Left cardiac atrium (tissue), 4 donors: ENCODE measurements around the gene MAGI2. TPM values are rescaled to one million over a fixed set of nuclear protein-coding genes. Genes with fewer than 3 reads are reported as not detected.

Experiments used
- ATAC-seq, 2 donors: fragments of 200-7000 bp; cut with Tn5 transposase; one replicate each; pipeline ENCODE4 v1.9.1; 2020; ENCODE audit warnings: mild to moderate bottlenecking in 2 of 2, moderate library complexity in 2 of 2
- DNase-seq: peaks from one replicate; pipeline ENCODE4 v3.0.0-alpha.2; 2020
- intact Hi-C, 2 donors: fragments of 100-400 bp; cut with DNase I; formaldehyde crosslinking; loops; one replicate each; pipeline versions ENCODE4 v1.14.1 to v1.15.1; 2022 to 2023
- total RNA-seq, 2 donors: library from RNA; stranded (reverse); fragmentation: NEBNext Ultra II Directional; extraction: Animal tissue kit (Norgen Biotek cat#: 25700); gene quantifications; one replicate each; pipeline ENCODE4 v1.2.1, GENCODE V29; 2021
- donor health status: DM: no; HTN: yes; CAD: no.
- donor health status: DM: no; HTN: yes; CAD: no; lungs with severe emphysema.
- donor health status: DM: yes; HTN: yes; CAD: no.
- donor health status: Dilated cardiomyopathy.

MAGI2 gene
- total RNA-seq, 2 donors from 2014 or later, result 7.2 to 8.7 TPM

DNA sequence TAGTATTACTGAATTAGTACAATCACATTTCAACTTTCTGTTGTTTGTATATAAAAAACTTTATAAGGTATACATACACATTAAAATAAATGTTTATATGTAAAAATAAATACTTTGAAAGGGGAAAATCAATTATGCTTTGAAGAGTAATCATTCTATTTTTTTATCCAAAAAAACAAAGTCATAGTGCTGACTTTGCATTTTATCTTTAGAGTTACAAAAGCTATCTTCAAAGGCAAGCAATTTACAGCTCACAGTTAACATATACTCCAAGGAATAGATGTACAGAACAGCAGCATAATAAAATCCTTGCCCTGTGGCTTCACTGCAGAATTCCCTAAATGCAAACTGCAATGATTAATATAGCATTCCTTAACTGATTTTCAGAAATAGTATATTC, 53.2 kb downstream of the MAGI2 start:
- intact Hi-C loops, result no loop called here
- ATAC-seq (no peak), DNase-seq (no peak)

DNA sequence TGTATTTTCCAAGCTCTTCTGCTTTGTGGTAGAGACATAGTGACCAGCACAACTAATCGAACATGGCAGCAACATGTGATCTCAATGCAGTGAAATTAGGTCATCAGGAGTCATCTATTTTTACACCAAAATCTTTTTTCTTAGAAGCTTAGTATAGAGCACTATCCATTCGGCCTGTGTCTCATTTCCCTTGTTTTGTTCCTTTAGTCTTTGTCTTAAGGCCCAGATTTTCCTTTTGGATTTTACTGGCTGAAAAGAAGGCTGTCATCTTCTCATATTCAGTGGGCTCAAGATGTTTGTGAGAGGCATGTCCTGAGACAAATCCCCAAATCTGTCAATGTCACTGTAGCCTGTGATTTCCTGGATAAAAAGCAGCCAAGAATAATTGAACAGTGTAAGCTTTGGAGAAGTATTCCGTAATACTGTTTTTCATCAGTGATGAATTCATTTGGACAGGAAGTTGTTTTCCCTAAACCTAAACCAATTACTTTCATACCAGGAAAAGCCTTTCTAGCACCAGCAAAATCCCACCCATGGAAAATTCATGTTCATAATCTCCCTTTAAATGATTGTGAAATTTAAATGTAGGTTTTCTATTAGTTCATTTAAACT, 55.2 kb downstream of the MAGI2 start:
- DNase-seq, result no peak
- intact Hi-C loops, result no loop called here
- ATAC-seq, result no peak

DNA sequence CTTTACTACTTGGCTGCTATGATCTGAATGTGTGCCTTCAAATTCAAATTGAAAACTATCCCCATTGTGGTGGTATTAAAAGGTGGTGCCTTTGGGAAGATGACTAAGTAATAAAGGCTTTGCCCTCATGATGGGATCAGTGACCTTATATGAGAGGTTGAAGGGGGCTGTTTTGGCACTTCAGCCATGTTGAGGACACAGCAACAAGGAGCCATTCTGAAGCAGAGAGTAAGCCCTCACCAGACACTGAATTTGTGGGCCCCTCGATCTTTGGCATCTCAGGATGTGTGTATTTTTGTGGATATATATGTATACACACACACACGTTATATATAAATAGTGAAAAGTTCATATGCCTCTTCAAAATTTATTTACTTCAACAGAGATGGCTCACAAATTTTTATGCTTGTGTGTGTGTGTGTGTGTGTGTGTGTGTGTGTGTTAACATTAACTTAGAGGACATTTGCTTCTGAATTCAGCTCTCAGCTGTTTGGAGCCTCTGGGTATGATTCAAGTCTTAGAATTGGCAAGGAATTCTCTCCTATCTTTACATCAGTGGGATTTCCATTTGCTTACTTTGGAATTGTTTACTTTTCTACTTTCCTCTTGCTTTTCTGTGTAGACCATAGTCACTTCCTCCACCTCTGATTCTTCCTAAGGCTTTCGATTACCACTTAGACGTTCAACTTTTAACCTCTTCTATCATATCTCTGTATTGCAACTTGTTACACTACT, 66.6 kb downstream of the MAGI2 start:
- DNase-seq (no peak), ATAC-seq (no peak)
- intact Hi-C loops, result no loop called here

DNA sequence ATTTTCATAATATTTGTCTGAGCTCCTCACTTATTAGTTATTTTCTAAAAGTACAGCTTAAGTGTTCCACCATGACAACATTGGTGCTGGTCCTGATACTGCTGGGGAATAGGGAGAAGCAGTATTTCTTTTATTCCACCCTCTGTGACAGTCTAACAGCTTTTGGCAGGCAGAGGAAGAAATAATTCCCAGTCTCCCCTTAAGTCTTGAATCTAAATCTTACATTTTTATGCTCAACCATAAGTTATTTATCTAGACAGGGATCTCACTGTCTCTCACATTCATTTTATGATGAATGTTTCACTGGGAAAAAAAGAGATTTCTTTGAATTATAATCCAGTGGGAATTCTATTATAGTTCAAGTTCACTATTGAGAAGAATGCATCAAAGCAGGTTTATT, 71.5 kb downstream of the MAGI2 start:
- intact Hi-C loops, result no loop called here
- ATAC-seq (no peak), DNase-seq (no peak)

DNA sequence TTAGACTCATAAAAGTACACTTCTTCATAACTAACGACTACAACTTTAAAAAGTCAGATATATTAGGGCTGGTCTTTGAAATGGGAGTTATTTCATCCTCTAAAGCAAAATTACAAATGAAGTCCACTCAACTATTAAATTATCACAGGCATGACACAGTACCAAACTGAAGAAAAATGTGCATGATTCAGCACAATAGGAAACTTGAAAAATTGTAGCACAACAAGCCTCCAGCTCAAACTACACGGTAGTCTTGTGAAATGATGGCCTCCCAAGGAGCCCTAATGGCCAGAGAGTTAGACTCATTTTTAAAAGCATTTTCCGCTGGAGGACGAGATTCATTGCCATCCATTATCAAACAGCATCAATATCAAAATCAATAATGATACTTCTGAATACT, 76.4 kb downstream of the MAGI2 start:
- intact Hi-C loops, result no loop called here
- ATAC-seq (no peak), DNase-seq (no peak)

DNA sequence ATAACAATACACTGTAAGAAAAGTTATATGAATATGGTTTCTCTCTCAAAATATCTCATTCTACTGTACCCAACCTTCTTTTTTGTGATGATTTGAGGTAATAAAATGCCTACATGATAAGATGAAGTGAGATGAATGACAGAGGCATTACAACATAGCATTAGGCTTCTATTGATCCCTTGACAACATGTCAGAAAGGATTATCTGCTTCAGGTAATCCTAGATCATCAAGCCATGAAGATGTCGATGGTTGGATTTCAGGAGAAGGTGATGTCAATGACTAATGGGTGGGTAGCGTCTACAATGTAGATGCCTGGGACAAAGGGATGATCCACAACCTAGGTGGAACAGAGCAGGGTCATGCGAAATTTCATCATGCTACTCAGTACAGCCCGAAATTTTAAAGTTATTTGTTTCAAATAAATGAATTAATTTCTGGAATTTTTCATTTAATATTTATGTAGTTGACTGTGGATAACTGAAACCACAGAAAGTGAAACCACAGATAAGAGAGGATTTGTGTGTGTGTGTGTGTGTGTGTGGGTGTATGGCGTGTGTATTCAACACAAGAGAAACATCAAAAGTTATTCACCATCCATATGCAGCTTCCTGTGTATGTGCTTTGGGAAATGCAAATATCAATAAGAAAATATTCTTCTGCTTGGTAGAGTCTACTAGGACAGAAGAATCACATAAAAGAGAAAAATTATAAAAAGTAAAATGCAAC, 77.0 kb downstream of the MAGI2 start:
- DNase-seq (no peak), ATAC-seq (no peak)
- intact Hi-C loops, result no loop called here

DNA sequence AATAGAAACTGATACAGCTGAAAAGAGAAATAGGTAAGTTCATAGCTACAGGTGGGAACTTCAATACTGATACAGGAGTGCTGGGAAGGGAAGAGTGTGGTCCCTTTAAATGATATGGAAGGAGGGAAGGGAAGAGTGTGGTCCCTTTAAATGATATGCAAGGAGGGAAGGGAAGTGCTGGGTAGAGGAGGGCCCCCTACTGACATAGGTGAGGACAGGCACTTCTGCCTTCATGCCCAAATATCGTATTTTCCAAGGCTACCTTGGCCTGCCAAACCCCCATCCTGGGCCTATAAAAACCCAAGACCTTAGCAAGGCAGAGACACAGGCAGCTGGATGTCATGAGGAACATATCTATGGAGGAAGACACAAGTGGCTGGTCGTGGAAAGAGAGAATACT, 92.3 kb downstream of the MAGI2 start:
- DNase-seq (no peak), ATAC-seq (no peak)
- intact Hi-C loops, result no loop called here

DNA sequence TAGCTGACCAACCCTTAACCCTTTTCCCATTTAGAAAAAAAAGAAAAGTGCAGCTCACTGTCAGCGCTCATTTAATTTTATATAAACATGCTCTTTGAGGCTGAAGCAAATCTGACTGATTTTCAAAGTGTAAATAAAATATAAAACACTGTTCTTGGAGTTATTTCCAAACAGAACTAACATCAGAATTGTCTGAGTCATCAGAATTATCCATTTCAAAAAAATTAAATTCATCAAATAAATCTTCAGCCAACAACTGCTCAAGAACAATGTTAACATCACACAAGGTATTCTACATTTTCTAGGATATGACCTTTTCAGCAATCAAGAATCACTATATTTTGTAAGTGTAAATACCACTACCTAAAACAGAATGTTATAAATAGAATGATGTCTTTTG, 93.6 kb downstream of the MAGI2 start:
- ATAC-seq, result no peak
- intact Hi-C loops, result no loop called here
- DNase-seq, result no peak

DNA sequence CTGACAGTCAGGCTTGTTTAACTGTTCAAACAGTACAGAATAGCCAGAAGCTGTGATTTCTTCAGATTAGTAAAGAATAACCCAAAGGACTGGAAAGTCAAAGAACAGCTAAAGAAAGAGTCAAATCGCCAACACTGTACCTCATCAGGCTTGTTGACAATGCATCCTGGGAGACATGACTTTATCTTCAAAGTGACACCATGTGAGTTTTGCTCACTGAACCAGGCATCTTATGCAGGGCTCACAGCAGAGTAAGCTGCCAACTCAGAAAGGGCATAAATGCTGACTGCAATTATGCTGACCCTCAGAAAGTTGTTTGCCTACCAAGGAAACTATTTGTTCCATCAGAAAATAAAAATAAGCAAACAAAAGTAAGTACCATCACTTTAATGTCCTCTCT, 96.4 kb downstream of the MAGI2 start:
- peak in 1 of 2 donors; percentile 43 for ATAC-seq
- intact Hi-C loops, result no loop called here
- DNase-seq, result no peak

DNA sequence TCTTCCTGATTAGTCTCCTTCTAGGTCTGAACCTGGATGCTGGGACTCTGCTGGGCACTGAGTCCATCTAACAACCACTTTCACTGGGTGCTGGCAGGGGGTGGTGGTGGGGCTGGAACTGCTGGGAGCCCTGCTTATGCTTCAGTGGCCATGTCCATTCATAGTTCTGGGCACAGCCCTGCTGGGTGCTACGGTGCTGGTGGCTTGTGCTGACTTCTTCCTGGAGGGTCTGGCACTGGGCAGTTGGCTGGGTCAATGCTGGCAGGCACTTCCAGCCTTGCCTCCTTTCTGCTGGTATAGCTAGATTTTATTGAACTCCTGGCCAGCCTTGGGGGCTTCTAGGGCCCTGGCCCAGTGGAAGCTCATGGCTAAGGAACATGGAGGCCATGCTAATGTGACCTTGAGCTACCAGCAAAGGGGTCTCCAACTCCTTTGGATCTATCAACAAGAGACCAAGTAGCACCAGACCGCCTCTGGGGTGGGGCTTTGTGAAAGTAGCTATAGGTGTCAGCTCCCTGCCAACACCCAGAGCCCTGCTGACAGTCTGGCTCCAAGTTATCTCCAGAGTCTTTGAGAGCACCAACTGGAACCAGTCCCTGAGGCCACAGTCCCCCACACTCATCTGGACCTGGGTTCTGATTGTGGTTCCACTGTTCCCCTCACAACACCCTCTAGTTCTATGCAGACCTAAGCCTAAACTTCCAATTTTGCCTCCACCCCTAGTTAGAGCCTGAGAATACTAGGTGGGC, 99.6 kb downstream of the MAGI2 start:
- intact Hi-C loops, result no loop called here
- DNase-seq, result no peak
- no peak for ATAC-seq

DNA sequence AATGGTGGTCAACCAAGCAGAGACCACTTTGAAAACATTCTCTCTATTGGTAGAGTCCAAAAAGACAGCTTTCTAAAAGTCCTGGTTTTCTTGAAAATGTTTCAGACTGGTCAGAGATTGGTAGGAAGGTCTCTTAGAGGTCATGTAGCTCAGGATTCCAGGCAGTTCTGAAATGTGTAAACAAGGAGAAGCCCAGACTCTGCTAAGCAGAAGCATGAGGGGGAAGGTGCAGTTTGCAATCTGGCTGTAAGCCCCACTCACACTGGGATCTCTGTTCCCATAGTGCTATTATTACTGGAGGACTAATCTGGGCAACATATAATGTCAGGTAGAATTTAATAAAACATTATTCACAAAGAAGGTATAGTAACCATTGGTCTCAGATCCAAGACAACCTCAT, 101.1 kb downstream of the MAGI2 start:
- DNase-seq, result no peak
- intact Hi-C loops, result no loop called here
- no peak for ATAC-seq

DNA sequence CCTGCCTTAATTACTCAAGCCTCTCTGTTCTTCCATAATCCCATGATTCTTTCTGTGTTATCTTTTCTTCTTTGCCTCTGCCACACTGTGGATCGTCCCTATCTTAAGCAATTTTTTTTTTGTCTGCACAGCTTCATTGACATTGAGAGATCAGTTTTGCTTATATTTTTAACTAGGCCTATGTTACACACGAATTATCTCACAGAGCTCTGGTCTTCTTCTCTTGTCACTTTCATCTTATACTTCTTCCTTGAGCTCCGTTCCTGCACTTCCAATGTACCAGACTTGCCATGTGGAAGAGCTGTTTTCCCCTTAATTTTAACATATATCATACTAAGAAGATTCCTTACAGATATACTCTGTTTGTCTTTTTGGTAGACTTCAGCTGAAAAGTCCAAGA, 106.1 kb downstream of the MAGI2 start:
- no peak for ATAC-seq
- intact Hi-C loops, result no loop called here

DNA sequence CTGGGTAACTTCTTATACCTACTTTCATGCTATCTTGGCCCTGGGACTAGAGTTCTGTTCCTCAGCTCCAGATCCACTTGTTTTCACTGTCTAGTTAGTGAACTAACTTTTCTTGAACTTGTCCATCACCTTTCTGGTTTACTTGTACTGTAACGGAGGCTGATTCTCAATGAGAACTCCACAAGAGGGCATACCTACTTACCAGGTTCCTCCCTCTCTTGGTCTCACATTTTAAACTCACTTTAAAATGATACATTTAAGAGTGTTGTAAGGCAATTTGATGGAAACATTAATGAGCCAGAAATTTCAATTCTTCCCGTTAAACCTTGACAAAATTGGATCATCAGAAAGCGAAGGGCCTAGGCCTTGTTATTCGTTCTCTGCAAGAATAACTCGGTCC, 111.6 kb downstream of the MAGI2 start:
- intact Hi-C loops, result no loop called here
- no peak for ATAC-seq

More for the DNA sequence above, 106.1 kb downstream of the MAGI2 start:
- no peak for DNase-seq

DNA sequence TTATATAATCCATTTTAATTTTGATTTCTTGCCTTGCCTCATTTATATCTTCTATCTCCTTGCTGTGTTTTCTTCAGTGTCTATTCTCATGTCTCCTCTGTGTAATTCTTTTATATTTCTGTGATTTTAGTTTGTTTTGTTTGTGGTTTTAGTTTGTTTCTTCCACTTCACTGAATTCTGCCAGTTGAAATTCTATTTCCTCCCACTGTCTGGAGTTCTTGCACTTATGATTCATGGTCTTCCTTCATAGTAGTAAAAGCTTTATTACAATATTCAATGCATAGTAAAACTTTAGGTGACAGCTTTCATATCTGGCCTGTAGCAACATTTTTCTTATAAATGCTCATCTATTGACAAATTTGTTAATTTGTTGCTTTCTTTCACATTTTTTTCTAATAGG, 113.3 kb downstream of the MAGI2 start:
- no peak for ATAC-seq
- intact Hi-C loops, result no loop called here
- no peak for DNase-seq

More for the DNA sequence above, 111.6 kb downstream of the MAGI2 start:
- DNase-seq, result no peak

DNA sequence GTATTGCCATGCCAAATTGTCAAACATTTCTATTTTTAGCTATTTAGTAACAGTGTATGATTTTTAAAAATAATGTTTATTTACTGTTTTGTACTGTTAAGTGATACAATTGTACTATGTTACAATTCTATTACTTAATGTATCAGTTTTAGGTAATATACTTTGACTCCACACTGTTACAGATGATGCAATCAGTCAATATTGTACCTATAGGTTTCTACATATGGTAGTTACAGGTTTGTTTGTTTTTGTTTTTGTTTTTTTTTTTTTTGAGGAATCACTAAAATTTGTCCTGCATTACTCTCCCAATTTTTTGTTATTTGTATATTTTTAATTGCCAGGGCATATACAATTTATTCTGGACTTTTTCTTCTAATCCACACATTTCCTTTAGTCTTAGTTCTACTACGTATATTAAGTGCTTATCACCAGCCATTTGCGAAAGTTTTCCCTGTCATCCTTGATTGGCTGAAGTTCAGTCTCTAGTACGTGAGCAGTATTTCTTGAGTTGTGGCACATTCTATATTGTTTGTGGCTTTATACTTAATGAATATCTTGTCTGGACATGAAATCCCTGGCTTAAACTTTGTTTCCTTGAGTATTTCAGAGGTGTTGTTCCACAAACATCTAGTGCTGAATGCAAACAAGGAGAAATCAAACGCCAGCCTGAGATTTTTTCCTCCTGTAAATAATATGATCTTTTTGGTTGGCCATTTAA, 114.1 kb downstream of the MAGI2 start:
- DNase-seq (no peak), ATAC-seq (no peak)
- intact Hi-C loops, result no loop called here

DNA sequence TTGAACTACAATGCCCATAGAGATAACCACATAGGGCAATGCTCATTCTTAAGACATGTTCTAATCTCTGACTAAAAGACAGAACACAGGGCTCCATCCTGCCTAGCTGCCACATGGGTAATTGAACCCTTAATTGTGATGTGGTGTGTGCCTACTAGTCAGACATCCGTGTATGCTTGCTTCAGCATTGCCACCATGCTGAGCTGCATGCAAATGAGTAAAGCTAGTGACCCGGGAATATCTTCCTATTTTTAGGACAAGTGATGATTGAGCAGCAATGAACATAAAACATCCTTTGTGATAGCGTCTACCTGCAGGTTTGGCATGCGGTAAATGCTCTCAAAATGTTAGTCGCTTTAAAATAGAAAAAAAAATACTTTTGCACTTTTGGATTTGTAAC, 115.8 kb downstream of the MAGI2 start:
- no peak for DNase-seq
- intact Hi-C loops, result no loop called here
- ATAC-seq, result peak in 1 of 2 donors; percentile 38

DNA sequence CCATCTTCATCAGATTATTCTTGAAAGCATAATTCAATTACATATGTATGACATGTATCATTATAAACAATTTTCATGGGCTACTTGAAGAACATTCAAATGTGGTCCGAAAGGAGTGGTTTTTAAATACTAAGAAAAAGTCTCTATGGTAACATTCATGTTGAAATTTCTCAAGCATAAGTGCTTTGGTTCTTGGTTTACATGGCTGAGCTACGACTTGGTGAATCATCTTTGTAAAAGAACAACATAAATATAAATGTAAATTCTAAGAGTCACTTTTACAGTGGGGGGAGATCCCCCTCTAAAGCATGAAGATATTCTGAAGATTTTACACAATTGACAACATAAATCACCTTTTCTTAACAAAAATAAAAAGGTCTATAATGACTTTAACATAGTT, 118.6 kb downstream of the MAGI2 start:
- no peak for ATAC-seq
- no peak for DNase-seq
- intact Hi-C loops, result no loop called here

DNA sequence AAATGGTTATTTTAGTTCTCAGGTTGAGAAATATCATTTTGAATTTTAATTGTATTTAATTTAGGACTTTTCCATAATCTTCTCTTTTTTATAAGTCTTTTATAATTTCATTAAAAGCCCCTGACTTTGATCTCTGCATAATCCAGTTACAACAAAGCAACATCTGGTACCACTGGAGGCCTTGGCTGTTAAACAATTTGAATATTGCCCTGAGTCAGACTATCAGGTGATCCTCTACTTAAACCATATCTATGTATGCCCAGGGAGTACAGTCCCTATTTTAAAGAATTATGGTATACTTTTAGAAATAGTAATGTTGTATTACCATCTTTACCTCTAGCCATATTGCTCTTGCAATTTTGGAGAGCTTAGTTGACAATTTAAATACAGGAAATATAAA, 119.1 kb downstream of the MAGI2 start:
- intact Hi-C loops, result no loop called here
- ATAC-seq, result no peak
- DNase-seq, result no peak

DNA sequence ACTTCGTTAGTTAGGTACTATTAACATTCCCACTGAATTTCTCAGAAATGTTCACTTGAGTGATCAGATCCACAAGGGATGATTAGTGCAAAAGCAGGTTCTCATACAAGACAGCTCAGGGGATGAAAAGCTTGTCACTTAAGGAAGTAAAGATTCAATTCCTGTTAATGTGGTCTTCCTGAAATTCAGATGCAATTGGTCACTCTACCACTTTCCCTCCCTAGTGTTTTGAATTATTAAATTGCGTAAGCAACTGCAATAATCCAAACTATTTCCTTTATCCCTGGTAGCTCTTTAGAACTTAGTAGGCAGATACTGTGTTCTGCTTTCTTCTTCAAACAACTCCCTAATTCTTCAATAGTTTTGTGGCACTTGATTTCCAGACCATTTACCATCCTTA, 121.4 kb downstream of the MAGI2 start:
- ATAC-seq (no peak), DNase-seq (no peak)
- intact Hi-C loops, result no loop called here
